ENCODE data around the gene CARMIL3. TPM values are rescaled to one million over a fixed set of nuclear protein-coding genes. Genes with fewer than 3 reads are reported as not detected.

The CARMIL3 gene
- total RNA-seq, 1 experiment from 2014 or later: 0.71 TPM

- peaks cover 6 to 25% of the 10 kb centered on the region in 2 experiments; a peak in 3 of 4 replicates for H3K4me1 ChIP-seq (ENCODE audit: control insufficient read depth in 1 of 2, insufficient read depth in 2 of 2, low read length in 2 of 2)
- no peaks in the 10 kb centered on the region for H4K20me1 ChIP-seq (ENCODE audit: insufficient read depth)
- no peak overlapping the region for H2AFZ ChIP-seq (ENCODE audit: low read depth, low read length, poor library complexity, severe bottlenecking)
- no peaks in the 10 kb centered on the region for H3K9me3 ChIP-seq (ENCODE audit: control insufficient read depth in 1 of 2, insufficient read depth in 1 of 2, low read depth in 1 of 2, low read length in 2 of 2)
- H3K9ac ChIP-seq (ENCODE audit: low read length): no peak overlapping the region
- no peak overlapping the region for H3K4me3 ChIP-seq (replicated peaks in 1 of 2; ENCODE audit: low read depth in 1 of 2, low read length in 2 of 2)
- CTCF ChIA-PET: interaction anchor here (1.8 to 5.7 kb wide), 3 partner anchors 37 to 243 kb away, joined by 5 to 149 read pairs (median 116); partner anchors contain the start of gene PCK2
- no peak overlapping the region for H3K4me2 ChIP-seq (ENCODE audit: low read length)
- no peaks in the 10 kb centered on the region for H3K9me2 ChIP-seq (ENCODE audit: insufficient read depth)
- BruUV-seq (replicated peaks): no TSS peak
- ATAC-seq (no peak), DNase-seq (ENCODE audit: low read depth, low spot score) (no peak)
- H3K36me3 ChIP-seq (ENCODE audit: control insufficient read depth in 1 of 2, insufficient read depth in 2 of 2, low read length in 2 of 2): no peaks in the 10 kb centered on the region
- H3K27me3 ChIP-seq (ENCODE audit: insufficient read depth, low read length): no peaks in the 10 kb centered on the region
- RAD21 ChIA-PET (ENCODE audit: low non-redundant PET in 1 of 2, low total read pairs in 2 of 2, uncharacterized antibody in 2 of 2, unreplicated experiment in 2 of 2): no interaction called here
- POLR2A ChIA-PET: interaction anchor here (1.1 kb wide), 1 partner anchor 60 kb away, joined by 3 read pairs; the partner anchor contains the start of genes DCAF11 and NRL
- intact Hi-C loops (cut with micrococcal nuclease): loop anchor here (5.0 kb wide), 1 partner anchor 243 kb away; the partner anchor contains the start of genes DHRS1 and NOP9
- H3K79me2 ChIP-seq (ENCODE audit: insufficient read depth, low read length): no peaks in the 10 kb centered on the region
- H3K27ac ChIP-seq (ENCODE audit: low read depth, low read length): no peak overlapping the region
- no peak for TF ChIP-seq YY1 (IDR thresholded peaks at IDR 0.05; ENCODE audit: extremely low read depth, insufficient replicate concordance, low read depth, low read length)
- TF ChIP-seq CEBPB (IDR thresholded peaks at IDR 0.05; ENCODE audit: low read depth): no peak
- no peak for TF ChIP-seq ZFX (IDR thresholded peaks at IDR 0.05)
- TF ChIP-seq CBX3 (IDR thresholded peaks at IDR 0.05; ENCODE audit: low read depth): no peak
- no peak for TF ChIP-seq ZNF274 (IDR thresholded peaks at IDR 0.05; ENCODE audit: low read depth, low read length)
- TF ChIP-seq CTCF (IDR thresholded peaks at IDR 0.05 in 2 of 3, conservative IDR thresholded peaks at IDR 0.05 in 1 of 3; ENCODE audit: borderline replicate concordance in 1 of 3, insufficient read depth in 1 of 3, low read depth in 2 of 3, low read length in 2 of 3): no peak
- no peak for TF ChIP-seq POLR2AphosphoS5 (IDR thresholded peaks at IDR 0.05; ENCODE audit: low read depth, low read length)
- no peak for TF ChIP-seq EZH2 (IDR thresholded peaks at IDR 0.05)
These were observed 2.8 kb downstream of the CARMIL3 start for GRCh38 chr14:24054646-24055045.

All from HCT116 (cell line).